Astrocyte (in vitro differentiated cells and primary cell): Measurements from ENCODE around the gene CHD6. TPM values are rescaled to one million over a fixed set of nuclear protein-coding genes. Genes with fewer than 3 reads are reported as not detected.
A peak's percentile ranks its signal among the peaks of the same experiment; 100 is the strongest.

Experiments used
- DNase-seq: peaks from one replicate; pipeline ENCODE4 v3.0.0-alpha.2; 2010; ENCODE audit warnings: low read depth
- FAIRE-seq: peaks from 2 replicates; lab custom pipeline; 2011; peaks lifted over from hg19 to GRCh38; lab: Jason Lieb, UNC
- H2AFZ ChIP-seq: 2 replicates; pipeline ENCODE4 v1.6.0; 2012; ENCODE audit warnings: low read depth, low read length, inconsistent platforms
- H3K27ac ChIP-seq: 2 replicates; pipeline ENCODE4 v1.5.1; 2011; ENCODE audit warnings: low read depth, low read length, inconsistent platforms
- H3K27me3 ChIP-seq: 2 replicates; pipeline ENCODE4 v1.6.0; 2011; ENCODE audit warnings: low read length, inconsistent platforms; ENCODE audit not compliant: insufficient read depth
- H3K36me3 ChIP-seq: 2 replicates; pipeline ENCODE4 v1.5.1; 2011; ENCODE audit warnings: low read length, inconsistent platforms; ENCODE audit not compliant: insufficient read depth
- H3K4me1 ChIP-seq: 2 replicates; pipeline ENCODE4 v1.5.1; 2011; ENCODE audit warnings: low read length, inconsistent platforms; ENCODE audit not compliant: insufficient read depth
- H3K4me2 ChIP-seq: 2 replicates; pipeline ENCODE4 v1.6.0; 2012; ENCODE audit warnings: low read length, inconsistent platforms
- H3K4me3 ChIP-seq: 2 replicates; pipeline ENCODE4 v1.5.1; 2011; ENCODE audit warnings: low read depth, mild to moderate bottlenecking, low read length, inconsistent platforms; ENCODE audit not compliant: insufficient read depth
- H3K79me2 ChIP-seq: 2 replicates; pipeline ENCODE4 v1.6.0; 2012; ENCODE audit warnings: mild to moderate bottlenecking, low read length, inconsistent platforms; ENCODE audit not compliant: insufficient read depth
- H3K9ac ChIP-seq: 2 replicates; pipeline ENCODE4 v1.6.0; 2012; ENCODE audit warnings: mild to moderate bottlenecking, low read length, inconsistent platforms
- H3K9me3 ChIP-seq: 2 replicates; pipeline ENCODE4 v1.5.1; 2012; ENCODE audit warnings: low read depth, mild to moderate bottlenecking, low read length, inconsistent platforms; ENCODE audit not compliant: insufficient read depth
- H4K20me1 ChIP-seq: 2 replicates; pipeline ENCODE4 v1.6.0; 2012; ENCODE audit warnings: low read length, inconsistent platforms; ENCODE audit not compliant: insufficient read depth
- H3K27ac Mint-ChIP-seq: one replicate; pipeline ENCODE4 v1.8.0; 2021; ENCODE audit warnings: mild to moderate bottlenecking, mixed read lengths; ENCODE audit not compliant: unreplicated experiment
- H3K27me3 Mint-ChIP-seq: one replicate; pipeline ENCODE4 v1.8.0; 2021; ENCODE audit warnings: low read depth, mixed read lengths; ENCODE audit not compliant: unreplicated experiment
- H3K36me3 Mint-ChIP-seq: one replicate; pipeline ENCODE4 v1.8.0; 2021; ENCODE audit warnings: low read depth, mixed read lengths; ENCODE audit not compliant: unreplicated experiment
- H3K4me1 Mint-ChIP-seq: one replicate; pipeline ENCODE4 v1.8.0; 2021; ENCODE audit warnings: low read depth, mixed read lengths; ENCODE audit not compliant: unreplicated experiment
- H3K4me3 Mint-ChIP-seq: one replicate; pipeline ENCODE4 v1.8.0; 2021; ENCODE audit warnings: mild to moderate bottlenecking, moderate library complexity, mixed read lengths; ENCODE audit not compliant: unreplicated experiment
- H3K9me3 Mint-ChIP-seq: one replicate; pipeline ENCODE4 v1.8.0; 2021; ENCODE audit warnings: mild to moderate bottlenecking, mixed read lengths; ENCODE audit not compliant: unreplicated experiment
- EZH2 ChIP-seq: IDR thresholded peaks from 2 replicates; pipeline ENCODE4 v1.6.1; 2012; ENCODE audit warnings: mild to moderate bottlenecking, low read length, inconsistent platforms; ENCODE audit not compliant: insufficient read depth
- total RNA-seq: library from RNA; stranded (reverse); gene quantifications from 2 replicates; pipeline ENCODE4 v1.2.1, GENCODE V29; 2021
- TF ChIP-seq, protein P1 (sequence below): IDR thresholded peaks from 2 replicates; pipeline ENCODE4 v1.5.1; 2011; ENCODE audit warnings: low read depth, mild to moderate bottlenecking, inconsistent platforms, low read length, moderate library complexity; ENCODE audit not compliant: insufficient read depth

The CHD6 gene
- total RNA-seq, 1 donor from 2014 or later, result 44.7 TPM

DNA sequence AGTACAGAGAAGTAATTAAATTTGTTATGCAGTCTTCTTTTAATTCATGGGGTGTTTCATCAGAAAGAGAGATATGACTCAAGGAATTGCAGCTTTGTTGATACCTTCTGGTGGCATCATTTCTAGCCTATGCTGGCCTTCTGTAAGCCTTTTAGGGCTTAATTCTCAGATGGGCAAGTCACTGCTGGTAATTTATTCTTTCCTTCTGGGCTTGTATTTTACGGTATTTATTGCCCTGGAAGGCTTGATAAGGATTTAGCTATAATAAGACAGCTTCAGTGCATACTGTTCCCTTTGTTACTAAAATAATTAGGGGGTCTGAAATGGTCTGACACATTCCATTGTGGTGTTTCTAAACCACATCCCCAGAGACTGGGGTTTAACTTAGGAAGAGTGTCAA is 193.6 kb downstream of the CHD6 start:
- H3K4me1 Mint-ChIP-seq, result peaks cover 42% of the 10 kb centered on the region
- H3K9ac ChIP-seq, result no peak overlapping the region
- TF ChIP-seq, protein P1, sequence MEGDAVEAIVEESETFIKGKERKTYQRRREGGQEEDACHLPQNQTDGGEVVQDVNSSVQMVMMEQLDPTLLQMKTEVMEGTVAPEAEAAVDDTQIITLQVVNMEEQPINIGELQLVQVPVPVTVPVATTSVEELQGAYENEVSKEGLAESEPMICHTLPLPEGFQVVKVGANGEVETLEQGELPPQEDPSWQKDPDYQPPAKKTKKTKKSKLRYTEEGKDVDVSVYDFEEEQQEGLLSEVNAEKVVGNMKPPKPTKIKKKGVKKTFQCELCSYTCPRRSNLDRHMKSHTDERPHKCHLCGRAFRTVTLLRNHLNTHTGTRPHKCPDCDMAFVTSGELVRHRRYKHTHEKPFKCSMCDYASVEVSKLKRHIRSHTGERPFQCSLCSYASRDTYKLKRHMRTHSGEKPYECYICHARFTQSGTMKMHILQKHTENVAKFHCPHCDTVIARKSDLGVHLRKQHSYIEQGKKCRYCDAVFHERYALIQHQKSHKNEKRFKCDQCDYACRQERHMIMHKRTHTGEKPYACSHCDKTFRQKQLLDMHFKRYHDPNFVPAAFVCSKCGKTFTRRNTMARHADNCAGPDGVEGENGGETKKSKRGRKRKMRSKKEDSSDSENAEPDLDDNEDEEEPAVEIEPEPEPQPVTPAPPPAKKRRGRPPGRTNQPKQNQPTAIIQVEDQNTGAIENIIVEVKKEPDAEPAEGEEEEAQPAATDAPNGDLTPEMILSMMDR, result no peak
- TF ChIP-seq EZH2, result no peak

DNA sequence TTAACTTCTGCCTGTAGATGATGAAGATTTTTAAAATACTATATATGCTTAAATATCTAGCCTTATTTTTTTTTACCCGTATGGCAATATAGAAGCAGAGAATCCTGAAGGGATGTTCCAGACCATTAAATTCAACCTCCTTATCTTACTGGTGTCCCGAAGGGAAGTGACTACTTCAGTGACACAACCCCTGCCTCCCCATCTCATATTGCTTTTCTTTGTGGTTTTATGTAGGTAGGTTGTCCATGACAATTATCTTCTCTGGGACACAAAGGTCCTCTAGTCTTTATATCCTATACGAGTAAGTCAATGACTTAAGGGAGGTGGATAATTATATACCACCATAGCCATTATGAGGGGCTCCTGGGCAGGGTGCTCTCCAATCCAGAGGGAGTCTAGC is 194.2 kb downstream of the CHD6 start:
- H3K4me1 Mint-ChIP-seq, result peaks cover 42% of the 10 kb centered on the region
- peak overlapping the region; percentile 79 for H3K27ac Mint-ChIP-seq
- TF ChIP-seq EZH2, result no peak
- TF ChIP-seq, protein P1, result no peak
- H3K4me2 ChIP-seq, result no peak overlapping the region
- no peak overlapping the region for H3K9ac ChIP-seq
- DNase-seq (no peak), FAIRE-seq (no peak)
- H3K9me3 ChIP-seq, result no peaks in the 10 kb centered on the region
- H3K4me3 ChIP-seq, result no peak overlapping the region
- no peaks in the 10 kb centered on the region for H3K27me3 ChIP-seq
- no peaks in the 10 kb centered on the region for H4K20me1 ChIP-seq
- no peak overlapping the region for H2AFZ ChIP-seq
- H3K27me3 Mint-ChIP-seq, result no peaks in the 10 kb centered on the region
- no peaks in the 10 kb centered on the region for H3K36me3 ChIP-seq
- peaks cover 30% of the 10 kb centered on the region for H3K36me3 Mint-ChIP-seq
- H3K79me2 ChIP-seq, result no peaks in the 10 kb centered on the region
- H3K9me3 Mint-ChIP-seq, result no peaks in the 10 kb centered on the region
- H3K4me3 Mint-ChIP-seq, result no peak overlapping the region
- no peak overlapping the region for H3K27ac ChIP-seq
- peaks cover 7% of the 10 kb centered on the region for H3K4me1 ChIP-seq

More for the DNA sequence above, 193.6 kb downstream of the CHD6 start:
- no peak overlapping the region for H2AFZ ChIP-seq
- no peaks in the 10 kb centered on the region for H3K27me3 ChIP-seq
- FAIRE-seq, result no peak
- DNase-seq, result peak; percentile 17
- Mint-ChIP-seq H3K36me3 (peaks cover 30% of the 10 kb centered on the region), H3K9me3 (no peaks in the 10 kb centered on the region), H3K4me3 (no peak overlapping the region), H3K27ac (peak overlapping the region; percentile 92), H3K27me3 (no peaks in the 10 kb centered on the region)
- no peak overlapping the region for H3K4me2 ChIP-seq
- no peaks in the 10 kb centered on the region for H4K20me1 ChIP-seq
- no peaks in the 10 kb centered on the region for H3K9me3 ChIP-seq
- no peak overlapping the region for H3K27ac ChIP-seq
- no peak overlapping the region for H3K4me3 ChIP-seq
- peaks cover 7% of the 10 kb centered on the region for H3K4me1 ChIP-seq
- no peaks in the 10 kb centered on the region for H3K36me3 ChIP-seq
- no peaks in the 10 kb centered on the region for H3K79me2 ChIP-seq

DNA sequence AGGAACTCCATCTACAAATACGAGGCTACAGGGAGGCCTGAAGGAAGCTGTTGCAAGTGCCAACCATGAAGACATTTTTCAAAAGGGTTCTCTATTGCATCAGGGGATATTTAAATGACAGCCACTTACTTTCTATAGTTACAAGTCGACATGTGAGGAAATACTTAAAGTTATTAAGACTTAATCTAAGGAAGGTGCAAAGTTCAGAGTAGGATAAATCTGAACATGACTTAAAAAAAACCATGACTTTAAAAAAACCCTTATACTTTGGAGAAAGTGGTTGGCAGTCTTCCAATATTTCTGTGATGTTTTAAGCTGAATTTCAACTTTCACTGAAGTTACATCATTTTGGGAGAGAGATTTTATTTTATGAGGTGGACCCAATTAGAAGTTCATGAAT is 195.2 kb downstream of the CHD6 start:
- H3K4me2 ChIP-seq, result no peak overlapping the region
- no peak overlapping the region for H3K4me3 ChIP-seq
- H3K79me2 ChIP-seq, result no peaks in the 10 kb centered on the region
- peak overlapping the region; percentile 43 for H3K27ac Mint-ChIP-seq
- no peaks in the 10 kb centered on the region for H3K9me3 Mint-ChIP-seq
- peaks cover 34% of the 10 kb centered on the region for H3K4me1 Mint-ChIP-seq
- H2AFZ ChIP-seq, result no peak overlapping the region
- H4K20me1 ChIP-seq, result peaks cover 2% of the 10 kb centered on the region
- H3K27me3 Mint-ChIP-seq, result no peaks in the 10 kb centered on the region
- H3K27ac ChIP-seq, result no peak overlapping the region
- H3K36me3 Mint-ChIP-seq, result peaks cover 32% of the 10 kb centered on the region
- H3K27me3 ChIP-seq, result no peaks in the 10 kb centered on the region
- peaks cover 9% of the 10 kb centered on the region for H3K36me3 ChIP-seq
- TF ChIP-seq, protein P1, result no peak
- TF ChIP-seq EZH2, result no peak
- no peak for DNase-seq
- H3K4me3 Mint-ChIP-seq, result peak overlapping the region; percentile 6
- no peak for FAIRE-seq
- H3K9me3 ChIP-seq, result no peaks in the 10 kb centered on the region
- no peaks in the 10 kb centered on the region for H3K4me1 ChIP-seq
- no peak overlapping the region for H3K9ac ChIP-seq
